B cell (primary cell): ENCODE measurements around the gene NUPR1. TPM values are rescaled to one million over a fixed set of nuclear protein-coding genes. Genes with fewer than 3 reads are reported as not detected.
A peak's percentile ranks its signal among the peaks of the same experiment; 100 is the strongest.

Source experiments
- ATAC-seq: fragments of 200-7000 bp; cut with Tn5 transposase; one replicate; pipeline ENCODE4 v1.10.0; 2021; ENCODE audit warnings: low read depth, mild to moderate bottlenecking, moderate number of reproducible peaks, moderate library complexity
- CTCF ChIA-PET: fragments of 350-600 bp; sonication (Branson Sonifier 250); formaldehyde crosslinking; loops from one replicate; lab custom pipeline; 2021; ENCODE audit warnings: antibody characterized with exemption, inconsistent platforms; lab: Charles Lee
- POLR2A ChIA-PET: fragments of 350-600 bp; sonication (Branson Sonifier 250); formaldehyde crosslinking; loops from one replicate; lab custom pipeline; 2021; ENCODE audit warnings: antibody characterized with exemption; lab: Charles Lee
- DNase-seq: peaks from one replicate; pipeline ENCODE4 v3.0.0; 2013
- H2AFZ ChIP-seq: 2 replicates; pipeline ENCODE4 v1.6.1; 2012; ENCODE audit warnings: mild to moderate bottlenecking, low read depth, low read length; ENCODE audit not compliant: insufficient read depth, poor library complexity, severe bottlenecking
- H3K27ac ChIP-seq, 2 donors: 1 replicate in 1 of 2; 2 replicates in 1 of 2; pipeline ENCODE4 v1.5.1; 2012 to 2013; ENCODE audit warnings: low read length in 2 of 2, mild to moderate bottlenecking in 2 of 2, moderate library complexity in 1 of 2
- H3K27me3 ChIP-seq, 4 experiments: fragments of 200-600 bp in 1 of 4; sonication (generic) in 1 of 4; replicated peaks in 1 of 4; 1 replicate in 2 of 4; 2 replicates in 2 of 4; pipeline versions ENCODE4 v1.6.1 to v1.7.0; 2013 to 2016; ENCODE audit warnings: low read length in 3 of 4, mild to moderate bottlenecking in 2 of 4, mixed read lengths in 1 of 4, moderate library complexity in 1 of 4; ENCODE audit not compliant: insufficient read depth in 4 of 4, control insufficient read depth in 3 of 4; ENCODE audit errors: control extremely low read depth in 1 of 4
- H3K36me3 ChIP-seq, 2 experiments: replicated peaks in 1 of 2; 1 replicate in 1 of 2; 2 replicates in 1 of 2; pipeline versions ENCODE4 v1.6.1 to v1.7.1; 2013; ENCODE audit warnings: low read length in 1 of 2; ENCODE audit not compliant: insufficient read depth in 2 of 2, control insufficient read depth in 1 of 2; ENCODE audit errors: control extremely low read depth in 1 of 2, extremely low read depth in 1 of 2
- H3K4me1 ChIP-seq, 2 donors: fragments of 200-600 bp in 1 of 2; sonication (generic) in 1 of 2; 1 replicate in 1 of 2; 2 replicates in 1 of 2; pipeline versions ENCODE4 v1.5.1 to v1.6.1; 2013 to 2017; ENCODE audit warnings: low read length in 2 of 2; ENCODE audit not compliant: control insufficient read depth in 2 of 2, insufficient read depth in 2 of 2
- H3K4me2 ChIP-seq: replicated peaks from 2 replicates; pipeline ENCODE3; 2012; ENCODE audit warnings: mild to moderate bottlenecking, low read depth, low read length; ENCODE audit not compliant: poor library complexity, severe bottlenecking
- H3K4me3 ChIP-seq, 5 experiments: fragments of 200-600 bp in 1 of 5; sonication (generic) in 1 of 5; 1 replicate in 3 of 5; 2 replicates in 2 of 5; pipeline versions ENCODE4 v1.5.1 to v1.7.0; 2011 to 2016; ENCODE audit warnings: low read length in 4 of 5, mild to moderate bottlenecking in 4 of 5, low read depth in 2 of 5, control low read depth in 1 of 5, moderate library complexity in 1 of 5; ENCODE audit not compliant: insufficient read depth in 1 of 5; ENCODE audit errors: control extremely low read depth in 1 of 5, extremely low read depth in 1 of 5
- H3K79me2 ChIP-seq: fragments of 200-600 bp; sonication (generic); one replicate; pipeline ENCODE4 v1.6.0; 2016; ENCODE audit warnings: low read length; ENCODE audit not compliant: control insufficient read depth, insufficient read depth
- H3K9ac ChIP-seq: fragments of 200-600 bp; sonication (generic); 2 replicates; pipeline ENCODE4 v1.6.1; 2017; ENCODE audit warnings: mild to moderate bottlenecking, low read length, moderate library complexity
- H3K9me3 ChIP-seq, 3 donors: one replicate each; pipeline versions ENCODE4 v1.6.1 to v1.7.1; 2013; ENCODE audit warnings: low read length in 2 of 3; ENCODE audit not compliant: control insufficient read depth in 2 of 3, insufficient read depth in 1 of 3; ENCODE audit errors: control extremely low read depth in 1 of 3
- H4K20me1 ChIP-seq: 2 replicates; pipeline ENCODE4 v1.6.0; 2012; ENCODE audit warnings: mild to moderate bottlenecking, low read length; ENCODE audit not compliant: insufficient read depth, control insufficient read depth, poor library complexity, severe bottlenecking
- H3K27ac Mint-ChIP-seq: one replicate; pipeline ENCODE4 v1.8.0; 2021; ENCODE audit warnings: mixed read lengths
- H3K27me3 Mint-ChIP-seq: one replicate; pipeline ENCODE4 v1.8.0; 2021; ENCODE audit warnings: mixed read lengths
- H3K4me1 Mint-ChIP-seq: one replicate; pipeline ENCODE4 v1.8.0; 2021; ENCODE audit warnings: mixed read lengths
- H3K4me3 Mint-ChIP-seq: one replicate; pipeline ENCODE4 v1.8.0; 2021; ENCODE audit warnings: mixed read lengths
- H3K9me3 Mint-ChIP-seq: one replicate; pipeline ENCODE4 v1.8.0; 2022; ENCODE audit warnings: mixed read lengths; ENCODE audit not compliant: insufficient read depth
- EZH2 ChIP-seq: IDR thresholded peaks from 2 replicates; pipeline ENCODE4 v1.6.1; 2012; ENCODE audit warnings: borderline replicate concordance, low read depth, mild to moderate bottlenecking, moderate library complexity, low read length; ENCODE audit not compliant: insufficient read depth, poor library complexity, severe bottlenecking
- WGBS: methylation state at CpG from one replicate; pipeline ENCODE4 v1.1.5; 2013; ENCODE audit warnings: missing lambda C conversion rate; ENCODE audit not compliant: insufficient coverage; 5-methylcytosine and 5-hydroxymethylcytosine counted together
- intact Hi-C: fragments of 100-400 bp; cut with micrococcal nuclease; formaldehyde crosslinking; loops from one replicate; pipeline ENCODE4 v1.10.0; 2022
- polyA plus RNA-seq: library from polyadenylated mRNA; depleted of rRNA; stranded (reverse); fragments of >200 nt; gene quantifications from 2 replicates; pipeline ENCODE4 v1.2.3, GENCODE V29; 2012
- total RNA-seq, 2 donors: library from RNA; stranded (reverse); fragments of 120-200 nt in 1 of 2; gene quantifications; 1 replicate in 1 of 2; 2 replicates in 1 of 2; pipeline versions ENCODE4 v1.2.3 to v1.2.4, GENCODE V29; 2013 to 2022
- TF ChIP-seq, protein P1 (sequence below): fragments of 200-600 bp; IDR thresholded peaks from one replicate; pipeline ENCODE4 v1.8.0; 2022; ENCODE audit warnings: antibody characterized with exemption, mild to moderate bottlenecking

NUPR1 gene
- total and polyA plus RNA-seq, 2 donors (not counting 1 experiment from before 2014, with no cell fraction given) = not detected

DNA sequence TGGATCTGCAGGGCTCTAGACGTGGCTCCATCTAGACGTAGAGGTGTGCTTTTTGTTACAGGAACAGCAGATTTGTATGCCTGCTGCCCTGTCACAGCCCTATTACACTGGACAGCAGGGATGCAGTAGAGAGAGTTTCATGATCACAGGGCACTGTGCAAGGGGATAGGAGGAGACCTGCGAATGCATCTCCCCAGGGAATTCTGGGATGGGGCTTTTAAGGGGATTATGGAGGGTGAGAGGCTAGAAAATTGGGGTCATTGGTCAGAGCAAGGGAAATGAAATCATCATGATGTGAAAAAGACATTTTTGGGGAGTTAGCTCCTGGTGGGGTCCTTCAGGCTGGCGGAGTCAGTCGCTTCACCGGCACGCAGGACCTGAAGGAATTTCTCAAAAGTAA lies 3.9 kb upstream of the NUPR1 start:
- peak overlapping the region; percentile 56 for H2AFZ ChIP-seq
- no peaks in the 10 kb centered on the region for H3K36me3 ChIP-seq
- ChIA-PET CTCF (no interaction called here), POLR2A (no interaction called here)
- Mint-ChIP-seq H3K27me3 (peaks cover 24% of the 10 kb centered on the region), H3K4me3 (peak overlapping the region; percentile 26), H3K4me1 (peaks cover 9% of the 10 kb centered on the region), H3K27ac (no peak overlapping the region), H3K9me3 (no peaks in the 10 kb centered on the region)
- no peaks in the 10 kb centered on the region for H4K20me1 ChIP-seq
- DNase-seq (no peak), ATAC-seq (no peak)
- TF ChIP-seq, protein P1, sequence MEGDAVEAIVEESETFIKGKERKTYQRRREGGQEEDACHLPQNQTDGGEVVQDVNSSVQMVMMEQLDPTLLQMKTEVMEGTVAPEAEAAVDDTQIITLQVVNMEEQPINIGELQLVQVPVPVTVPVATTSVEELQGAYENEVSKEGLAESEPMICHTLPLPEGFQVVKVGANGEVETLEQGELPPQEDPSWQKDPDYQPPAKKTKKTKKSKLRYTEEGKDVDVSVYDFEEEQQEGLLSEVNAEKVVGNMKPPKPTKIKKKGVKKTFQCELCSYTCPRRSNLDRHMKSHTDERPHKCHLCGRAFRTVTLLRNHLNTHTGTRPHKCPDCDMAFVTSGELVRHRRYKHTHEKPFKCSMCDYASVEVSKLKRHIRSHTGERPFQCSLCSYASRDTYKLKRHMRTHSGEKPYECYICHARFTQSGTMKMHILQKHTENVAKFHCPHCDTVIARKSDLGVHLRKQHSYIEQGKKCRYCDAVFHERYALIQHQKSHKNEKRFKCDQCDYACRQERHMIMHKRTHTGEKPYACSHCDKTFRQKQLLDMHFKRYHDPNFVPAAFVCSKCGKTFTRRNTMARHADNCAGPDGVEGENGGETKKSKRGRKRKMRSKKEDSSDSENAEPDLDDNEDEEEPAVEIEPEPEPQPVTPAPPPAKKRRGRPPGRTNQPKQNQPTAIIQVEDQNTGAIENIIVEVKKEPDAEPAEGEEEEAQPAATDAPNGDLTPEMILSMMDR = no peak
- no peak for TF ChIP-seq EZH2
- H3K9ac ChIP-seq = no peak overlapping the region
- H3K79me2 ChIP-seq = no peaks in the 10 kb centered on the region
- H3K4me3 ChIP-seq = no peak overlapping the region
- H3K4me2 ChIP-seq = peak overlapping the region; percentile 48
- no peaks in the 10 kb centered on the region for H3K9me3 ChIP-seq
- H3K27me3 ChIP-seq = peaks cover 0 to 5% (median 0%) of the 10 kb centered on the region in 4 experiments
- H3K4me1 ChIP-seq = peaks cover 0 to 8% of the 10 kb centered on the region in 2 donors
- no peak overlapping the region for H3K27ac ChIP-seq
- WGBS = 76% methylated on average over 4 of the region's 7 CpGs
- intact Hi-C loops = no loop called here

DNA sequence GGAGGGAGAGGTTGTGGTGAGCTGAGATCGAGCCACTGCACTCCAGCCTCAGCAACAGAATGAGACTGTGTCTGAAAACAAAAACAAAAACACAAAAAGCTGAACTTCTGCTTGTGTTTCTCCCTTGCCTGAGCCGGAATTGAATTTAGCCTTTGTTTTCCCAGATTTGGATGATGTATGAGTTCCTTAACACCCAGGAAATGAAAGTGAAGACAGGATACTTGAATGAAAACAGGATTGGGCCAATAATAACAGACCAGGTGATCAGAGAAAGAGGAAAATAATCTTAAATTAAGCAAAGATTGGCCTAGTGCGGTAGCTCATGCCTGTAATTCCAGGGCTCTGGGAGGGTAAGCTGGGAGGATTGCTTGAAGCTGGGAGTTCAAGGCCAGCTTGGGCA lies 1.6 kb upstream of the NUPR1 start:
- TF ChIP-seq EZH2 = no peak
- TF ChIP-seq, protein P1 = no peak
- Histone ChIP-seq H2AFZ (no peak overlapping the region), H3K4me1 (peaks cover 0 to 8% of the 10 kb centered on the region in 2 donors)

More for the DNA sequence above, 1.6 kb upstream of the NUPR1 start:
- Histone ChIP-seq H3K79me2 (no peaks in the 10 kb centered on the region), H3K9ac (no peak overlapping the region), H3K4me3 (no peak overlapping the region), H3K9me3 (no peaks in the 10 kb centered on the region), H3K4me2 (no peak overlapping the region), H3K36me3 (no peaks in the 10 kb centered on the region), H4K20me1 (no peaks in the 10 kb centered on the region), H3K27me3 (peaks cover 0 to 5% (median 0%) of the 10 kb centered on the region in 4 experiments), H3K27ac (no peak overlapping the region)
- DNase-seq (no peak), ATAC-seq (no peak)
- H3K9me3 Mint-ChIP-seq = no peaks in the 10 kb centered on the region
- H3K27ac Mint-ChIP-seq = no peak overlapping the region
- 100% methylated on average over 2 of the region's 3 CpGs for WGBS
- ChIA-PET CTCF (interaction anchor here (1.1 kb wide), 1 partner anchor 19 kb away, joined by 3 read pairs; no protein-coding TSS in a partner anchor), POLR2A (no interaction called here)
- intact Hi-C loops = no loop called here
- H3K27me3 Mint-ChIP-seq = peaks cover 21% of the 10 kb centered on the region
- H3K4me1 Mint-ChIP-seq = peaks cover 9% of the 10 kb centered on the region
- H3K4me3 Mint-ChIP-seq = no peak overlapping the region
